A549 treated with dexamethasone at 1 μM for 4 hours (cell line): ENCODE data around the gene BCL2A1. TPM values are rescaled to one million over a fixed set of nuclear protein-coding genes. Genes with fewer than 3 reads are reported as not detected.

Experiments used
- total RNA-seq: library from RNA; stranded (reverse); fragments of 200-300 nt; extraction: Qiagen RNA extraction; gene quantifications from 5 replicates; pipeline ENCODE4 v1.2.3, GENCODE V29; 2022

Gene BCL2A1
- 8.5 to 17.9 TPM (median 9.4 TPM) in 5 replicates for total RNA-seq

GRCh38 chr15:79970624-79971434 lies at the start of gene BCL2A1:
TSS of gene BCL2A1 (minus strand) at chr15:79971196. CDS start at chr15:79971119, 77 bp downstream.

Other genes starting within 250 kb of the BCL2A1 start
- 68.8 to 103 TPM (median 72.6 TPM) in 5 replicates for gene MTHFS, start 74.2 kb downstream of the BCL2A1 start, total RNA-seq
- 95.7 to 111 TPM (median 97.3 TPM) in 5 replicates for gene ZFAND6, start 88.5 kb upstream of the BCL2A1 start, total RNA-seq
- gene FAH, start 181.8 kb upstream of the BCL2A1 start, total RNA-seq: 29.9 to 34.1 TPM (median 32.7 TPM) in 5 replicates